GOT3 (cell line): Measurements from ENCODE around the gene MREG.
"Not testable (repeated sequence)": the region's sequence is repeated elsewhere in the genome, so short reads cannot be mapped to it uniquely, and the experiment has no call there.

Experiments used
- DNase-seq: peaks from one replicate; lab custom pipeline; 2025; ENCODE audit warnings: mixed read lengths; lab: John Stamatoyannopoulos, UW

Gene MREG

DNA sequence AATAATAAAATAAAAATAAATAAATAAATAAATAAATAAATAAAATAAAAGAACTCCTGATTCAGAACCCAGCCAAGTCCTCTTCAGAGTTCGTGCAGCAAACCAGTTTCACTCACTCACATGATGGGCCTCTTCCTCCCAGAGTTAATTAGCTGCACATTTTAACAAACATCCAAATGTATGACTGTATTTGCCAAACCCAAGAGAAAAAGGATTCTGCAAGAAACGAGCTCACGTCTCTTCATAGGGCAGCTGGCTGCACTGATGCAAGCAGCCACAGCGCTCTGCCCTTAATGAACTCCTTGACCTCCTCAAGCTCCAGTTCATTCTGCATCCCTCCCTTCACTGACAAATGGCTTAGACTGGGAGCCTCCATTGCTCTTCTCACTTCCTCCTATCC, 55.1 kb downstream of the MREG start:
- DNase-seq, result no peak

DNA sequence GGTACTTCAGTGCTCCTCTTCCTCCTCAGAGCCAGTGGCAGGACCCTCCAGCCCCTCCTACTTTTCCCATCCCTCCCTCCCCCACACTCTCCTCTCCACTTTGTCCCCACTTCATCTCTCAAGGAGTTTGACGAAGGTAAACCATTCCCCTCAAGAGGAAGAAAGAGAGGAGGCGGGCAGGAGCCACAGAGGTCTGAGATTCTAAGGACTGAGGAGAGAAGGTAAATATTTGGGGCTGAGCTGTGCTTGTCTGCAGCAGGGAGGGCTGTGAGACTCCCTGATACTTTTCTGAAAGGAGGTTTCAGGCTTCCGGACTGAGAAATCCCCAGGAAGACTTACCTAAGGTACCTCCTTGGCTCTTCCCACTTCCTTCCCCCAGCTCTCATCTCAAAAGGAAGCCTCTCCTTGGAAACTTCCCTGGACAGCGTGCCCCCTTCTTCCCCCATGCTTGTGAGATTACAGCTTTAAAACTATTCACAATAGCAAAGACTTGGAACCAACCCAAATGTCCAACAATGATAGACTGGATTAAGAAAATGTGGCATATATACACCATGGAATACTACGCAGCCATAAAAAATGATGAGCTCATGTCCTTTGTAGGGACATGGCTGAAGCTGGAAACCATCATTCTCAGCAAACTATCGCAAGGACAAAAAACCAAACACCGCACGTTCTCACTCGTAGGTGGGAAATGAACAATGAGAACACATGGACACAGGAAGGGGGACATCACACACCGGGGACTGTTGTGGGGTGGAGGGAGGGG, 55.8 kb downstream of the MREG start:
- DNase-seq, result not testable (repeated sequence)

DNA sequence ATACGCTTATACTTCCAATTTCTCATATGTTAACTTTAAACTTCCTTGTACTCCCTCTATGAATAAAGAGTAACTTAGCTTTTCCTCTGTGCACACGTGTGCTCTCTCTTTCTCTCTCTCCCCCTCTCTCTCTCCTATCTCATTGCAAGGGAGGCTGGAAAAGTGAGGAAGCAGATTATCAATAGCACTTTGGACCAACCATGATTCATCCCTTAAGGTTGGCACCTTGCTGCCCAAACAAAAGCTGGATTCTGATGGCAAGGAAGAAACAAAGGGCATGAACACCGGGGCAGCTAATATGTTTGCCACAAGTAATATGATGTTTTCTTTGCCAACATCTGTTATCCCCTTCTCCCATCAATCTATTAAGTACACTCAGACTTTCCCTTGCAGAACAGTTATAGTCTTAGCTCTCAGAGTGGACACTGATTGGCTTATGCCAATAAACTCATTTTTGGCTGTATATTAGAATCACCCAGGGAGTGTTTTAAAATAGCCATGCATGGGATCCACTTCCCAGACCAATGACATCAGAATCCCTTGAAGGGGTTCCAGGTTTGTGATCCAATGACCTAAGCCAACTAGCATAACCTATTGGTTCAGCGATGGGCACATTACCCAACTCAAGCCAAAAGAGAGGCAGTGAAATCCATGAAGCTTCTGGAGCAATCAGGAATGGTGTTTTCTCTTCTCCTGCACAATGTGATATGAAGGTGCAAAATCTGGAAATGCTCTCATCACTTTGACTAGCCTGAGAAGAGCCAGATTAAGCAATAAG, 60.3 kb downstream of the MREG start:
- DNase-seq, result no peak

DNA sequence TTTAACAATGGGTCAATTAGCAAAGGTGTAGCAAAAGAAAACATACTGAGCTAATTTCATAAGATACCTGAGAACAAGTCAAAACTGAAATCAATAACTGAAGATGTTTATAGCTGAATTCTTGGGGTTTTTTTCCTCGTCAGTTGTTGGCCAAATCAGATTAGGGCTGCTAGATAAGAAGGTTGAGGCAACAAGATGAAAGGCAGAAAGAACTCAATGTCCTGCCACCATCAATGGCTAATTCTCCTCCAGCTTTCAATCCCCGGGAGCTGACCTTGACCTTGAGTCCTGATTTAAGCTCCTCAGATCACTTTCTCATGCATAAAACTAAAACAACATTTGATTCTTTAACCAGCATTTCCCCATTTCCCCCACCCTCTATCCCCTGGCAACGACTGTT, 61.8 kb downstream of the MREG start:
- DNase-seq, result no peak

DNA sequence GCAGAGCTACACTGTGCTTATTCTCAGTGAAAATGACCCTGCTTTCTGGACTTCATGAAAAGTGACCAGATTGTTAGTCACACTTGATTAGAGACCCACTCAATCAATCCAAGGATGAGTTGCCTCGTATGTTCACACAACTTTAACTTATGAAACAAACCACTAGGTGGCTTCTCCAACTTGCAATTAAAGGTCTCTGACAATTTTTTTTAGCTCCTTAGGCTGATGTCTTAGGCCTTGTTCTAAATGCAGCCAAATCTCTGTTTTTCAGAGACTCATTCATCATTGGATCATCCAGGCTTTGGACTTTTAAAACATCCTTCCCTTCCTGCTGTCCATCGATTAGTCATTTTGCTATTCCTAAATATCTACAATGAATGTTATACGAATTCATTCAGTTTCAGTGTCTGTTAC, 63.4 kb downstream of the MREG start:
- DNase-seq, result no peak

DNA sequence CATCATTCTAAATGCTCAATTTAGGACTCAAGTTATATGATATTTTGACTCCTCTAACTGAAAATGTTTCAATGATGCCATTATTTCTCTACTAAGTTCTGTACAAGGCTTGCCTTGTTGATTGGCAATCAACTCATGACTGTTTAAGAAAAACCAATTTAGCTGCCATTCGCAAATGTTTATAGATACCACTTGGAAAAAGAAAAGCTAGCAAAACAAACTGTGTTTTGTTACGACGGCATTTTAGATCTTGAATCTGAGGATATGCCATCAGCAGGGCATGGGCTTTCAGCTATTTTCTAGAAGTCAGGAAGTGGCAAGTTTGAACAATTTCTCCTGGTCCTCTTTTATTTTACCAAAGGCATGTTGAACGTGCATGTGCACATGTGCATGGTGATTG, 65.3 kb downstream of the MREG start:
- DNase-seq, result no peak

DNA sequence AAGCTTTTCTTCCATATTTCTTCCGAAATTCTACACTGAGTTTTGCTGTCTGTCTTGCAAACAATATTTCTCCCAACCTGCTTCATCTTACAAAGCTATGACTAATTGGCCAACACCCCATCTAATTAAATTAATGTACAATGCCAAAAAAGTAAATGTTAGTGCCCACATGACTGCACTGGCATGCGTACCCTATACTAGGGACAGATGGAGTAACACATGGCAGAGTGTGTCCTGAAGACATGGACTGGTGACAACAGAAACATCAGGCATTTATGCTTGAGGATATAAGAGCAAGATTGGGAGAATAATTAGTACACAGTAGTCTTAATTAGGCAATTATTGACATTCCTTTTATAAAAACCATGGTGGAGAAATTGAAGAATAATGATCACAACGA, 66.8 kb downstream of the MREG start:
- DNase-seq, result no peak

DNA sequence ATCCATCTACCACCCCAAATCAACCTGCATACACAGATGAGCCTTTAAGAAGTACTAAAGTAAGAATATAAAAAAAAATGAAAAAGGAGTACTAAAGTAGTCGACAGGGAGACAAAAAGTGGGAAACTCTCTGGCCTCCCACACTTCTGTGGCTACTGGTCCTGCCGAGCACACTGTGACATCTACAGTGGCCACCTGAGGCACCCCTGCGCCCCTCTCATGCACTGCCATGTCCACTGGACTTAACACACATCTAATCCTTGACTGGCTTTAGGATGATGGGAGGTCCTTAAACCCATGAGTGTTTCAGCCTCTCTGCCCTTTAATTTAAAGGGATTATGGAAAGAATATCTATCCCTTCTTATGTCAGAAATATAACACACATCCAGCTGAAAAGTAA, 71.2 kb downstream of the MREG start:
- DNase-seq, result no peak

DNA sequence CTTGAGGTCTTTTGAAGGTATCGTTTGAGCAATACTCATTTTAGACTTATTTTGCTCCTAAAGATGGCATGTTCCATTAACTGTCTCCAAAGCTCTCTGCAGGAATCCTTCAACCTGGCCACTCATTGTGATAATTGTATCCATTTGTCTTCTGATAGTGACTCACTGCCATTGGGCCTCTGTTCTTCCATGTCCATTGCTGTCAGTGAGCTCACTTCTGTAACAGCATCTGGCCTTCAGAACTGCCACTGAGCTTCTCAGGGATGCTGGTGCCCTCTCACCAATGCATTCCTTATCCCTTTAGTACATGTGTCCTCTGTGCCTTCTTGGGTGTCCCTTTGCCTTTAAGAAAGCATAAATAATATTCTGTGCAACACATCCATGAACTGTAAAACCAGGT, 71.6 kb downstream of the MREG start:
- DNase-seq, result no peak

DNA sequence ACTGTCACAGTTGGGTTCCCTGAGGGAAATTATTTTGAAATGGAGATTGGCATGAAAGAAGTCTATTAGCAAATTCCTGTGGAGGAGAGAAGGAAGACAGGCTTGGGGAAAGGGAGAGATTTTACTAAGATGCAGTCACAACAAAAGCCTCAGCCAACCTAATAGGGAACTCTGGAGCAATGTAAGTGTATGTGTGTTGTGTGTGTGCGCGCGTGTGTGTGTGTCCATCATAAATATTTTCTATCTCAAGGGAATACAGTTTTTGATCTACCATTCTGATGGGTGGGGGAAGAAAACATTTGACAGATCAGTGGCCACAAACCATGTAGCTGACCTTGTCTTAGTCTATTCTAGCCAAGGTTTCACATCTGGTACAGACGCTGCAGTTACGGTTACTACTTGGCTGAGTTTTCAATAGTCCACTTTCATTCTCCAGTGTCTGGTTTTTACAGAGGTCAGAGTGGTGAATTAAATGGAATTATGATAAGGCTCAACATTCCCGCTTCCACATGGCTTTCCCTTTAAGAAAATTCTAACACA, 72.6 kb downstream of the MREG start:
- no peak for DNase-seq

DNA sequence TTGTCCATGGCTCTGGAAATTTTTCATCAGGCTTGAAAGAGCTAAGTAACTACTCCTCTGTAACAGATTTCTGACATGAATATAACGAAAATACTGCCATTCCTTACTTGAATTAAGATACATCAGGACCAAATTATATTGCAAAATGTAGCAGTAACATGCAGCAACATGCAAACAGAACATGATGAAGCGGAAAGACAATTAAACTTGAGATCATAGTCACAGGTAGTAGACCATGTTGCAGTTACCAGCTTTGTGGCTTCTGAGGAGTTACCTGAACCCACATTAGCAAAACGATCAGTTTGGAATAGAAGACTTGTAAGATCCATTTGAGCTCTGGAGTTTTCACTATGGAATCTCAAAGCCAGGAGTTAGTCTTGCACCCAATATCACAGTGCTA, 76.2 kb downstream of the MREG start:
- no peak for DNase-seq

DNA sequence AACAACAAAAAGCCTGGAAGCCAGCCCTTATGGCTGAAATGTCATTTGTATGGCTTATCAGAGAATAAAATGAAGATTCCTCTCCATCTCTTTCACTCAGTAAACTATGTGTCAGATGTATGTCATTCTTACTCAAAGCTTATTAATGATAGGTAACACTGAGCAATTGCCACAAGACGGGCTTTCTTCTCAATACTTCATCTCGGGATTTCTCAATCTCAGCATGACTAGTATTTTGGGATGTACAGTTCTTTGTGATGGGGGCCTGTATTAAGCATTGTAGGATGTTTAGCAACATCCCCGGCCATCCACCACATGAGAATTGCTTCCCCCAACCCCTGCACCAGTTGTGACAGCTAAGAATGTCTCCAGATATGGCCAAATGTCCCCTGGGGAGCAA, 80.2 kb downstream of the MREG start:
- DNase-seq, result no peak

DNA sequence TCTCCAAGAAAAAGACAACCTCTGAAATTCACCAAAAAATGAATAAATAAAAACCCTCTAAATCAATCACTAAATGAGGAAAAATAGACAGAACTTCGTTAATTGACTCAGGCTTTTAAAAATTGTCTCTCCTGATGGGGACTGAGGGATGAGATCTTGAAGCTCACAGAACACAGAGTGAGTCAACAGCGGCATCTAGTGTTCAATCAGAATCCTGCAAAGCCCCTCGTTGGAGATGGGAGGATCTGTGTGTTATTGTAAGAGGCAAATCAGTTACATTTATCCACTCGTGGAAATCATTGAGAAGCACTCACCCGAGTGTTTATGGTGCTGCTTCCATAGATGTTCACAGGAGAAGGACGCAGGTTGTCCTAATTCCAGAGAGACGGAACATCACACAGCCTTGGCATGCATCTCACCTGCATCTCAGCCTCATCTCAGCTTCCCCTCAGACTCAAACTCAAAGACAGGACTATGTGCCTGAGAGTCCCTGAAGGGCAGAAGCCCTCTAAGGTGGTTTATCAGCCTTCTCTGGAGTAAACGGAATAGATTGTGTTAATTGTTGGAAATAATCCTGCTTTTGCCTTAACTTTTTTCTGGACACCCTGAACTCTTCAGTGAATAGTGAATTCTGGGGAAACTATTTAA, 82.0 kb downstream of the MREG start:
- peak; percentile 7 for DNase-seq

DNA sequence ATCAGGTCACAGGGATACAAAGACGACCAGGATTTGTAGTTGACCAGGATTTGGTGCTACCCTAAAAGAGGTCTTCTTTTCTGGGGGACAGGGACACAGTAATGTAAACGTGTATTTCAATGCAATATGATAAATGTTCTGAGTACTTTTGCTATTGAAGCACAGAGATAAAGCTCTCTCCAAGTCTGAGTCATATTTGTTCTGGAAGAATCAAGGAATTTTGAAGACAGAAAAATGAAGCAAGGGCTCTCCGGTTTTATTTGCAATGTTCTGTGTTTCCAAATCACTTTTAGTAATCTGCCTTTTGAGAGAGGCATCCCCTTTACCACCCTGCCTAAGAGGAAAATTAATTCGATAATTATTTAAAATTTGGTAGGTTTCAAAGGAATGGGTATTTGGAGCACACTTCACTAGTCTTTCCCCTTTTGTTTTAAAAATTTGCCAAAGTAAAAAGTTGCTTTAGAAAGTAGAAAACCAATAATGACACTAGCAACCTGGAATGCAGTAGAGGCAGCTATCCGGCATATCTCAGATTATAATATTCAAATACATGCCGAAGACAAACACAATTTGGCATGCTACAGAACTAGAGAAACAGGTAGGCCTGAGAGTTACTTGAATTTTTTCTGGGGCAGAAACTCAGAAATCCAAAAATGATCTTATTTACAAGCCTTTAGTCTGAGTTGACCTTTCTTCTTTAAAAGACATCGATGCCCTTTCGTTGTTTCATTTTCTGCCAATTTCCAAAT, 82.7 kb downstream of the MREG start:
- no peak for DNase-seq

DNA sequence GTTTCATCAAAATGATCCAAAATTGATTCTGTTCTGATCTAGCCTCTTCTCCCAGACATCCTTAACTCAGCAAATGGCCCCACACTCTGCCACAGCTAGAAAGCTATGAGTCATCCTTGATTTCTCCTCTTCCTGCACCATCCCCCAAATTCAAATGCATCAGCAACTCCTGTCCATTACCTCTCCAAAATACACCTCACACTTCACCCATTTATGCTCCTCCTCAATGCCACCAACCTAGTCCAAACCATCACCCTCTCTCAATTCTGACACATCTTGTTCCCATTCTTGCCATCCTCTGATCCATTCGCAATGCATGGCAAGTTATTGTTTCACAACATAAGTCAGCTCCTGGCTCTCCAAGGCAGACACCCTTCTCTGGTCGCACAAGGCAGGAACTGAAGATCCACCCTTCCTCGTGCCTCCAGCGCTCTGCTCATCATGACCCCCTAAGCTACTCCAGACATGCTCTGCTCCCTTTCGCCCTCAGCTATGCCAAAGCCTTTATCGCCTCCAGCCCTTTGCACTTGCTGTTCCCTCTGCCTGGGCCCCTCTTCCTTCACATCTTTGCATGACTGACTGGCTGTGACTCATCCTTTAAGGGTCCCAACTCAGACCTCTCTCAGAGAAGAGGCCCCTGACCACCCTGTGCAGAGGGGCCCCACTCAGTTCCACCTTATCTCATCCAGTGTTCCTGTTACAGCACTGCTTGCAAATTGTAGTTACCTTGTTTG, 83.6 kb downstream of the MREG start:
- no peak for DNase-seq

DNA sequence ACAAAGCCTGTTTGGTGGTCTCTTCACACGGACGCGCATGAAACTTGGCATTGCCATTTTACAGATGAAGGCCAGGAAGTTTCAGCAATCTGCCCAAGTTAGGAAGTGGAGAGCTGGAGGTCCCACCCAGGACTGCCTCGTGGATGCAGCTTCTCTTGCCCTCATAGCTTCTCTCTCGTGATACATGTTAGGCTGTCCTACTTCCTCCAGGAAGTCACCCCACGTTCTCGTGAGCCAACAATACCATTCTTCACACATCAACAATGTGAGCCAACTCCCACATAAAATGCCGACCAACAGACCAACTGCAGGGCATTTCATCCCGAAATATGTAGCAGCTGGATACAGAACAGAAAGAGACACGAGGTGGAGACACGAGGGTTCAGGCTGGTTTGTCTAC, 85.3 kb downstream of the MREG start:
- no peak for DNase-seq

DNA sequence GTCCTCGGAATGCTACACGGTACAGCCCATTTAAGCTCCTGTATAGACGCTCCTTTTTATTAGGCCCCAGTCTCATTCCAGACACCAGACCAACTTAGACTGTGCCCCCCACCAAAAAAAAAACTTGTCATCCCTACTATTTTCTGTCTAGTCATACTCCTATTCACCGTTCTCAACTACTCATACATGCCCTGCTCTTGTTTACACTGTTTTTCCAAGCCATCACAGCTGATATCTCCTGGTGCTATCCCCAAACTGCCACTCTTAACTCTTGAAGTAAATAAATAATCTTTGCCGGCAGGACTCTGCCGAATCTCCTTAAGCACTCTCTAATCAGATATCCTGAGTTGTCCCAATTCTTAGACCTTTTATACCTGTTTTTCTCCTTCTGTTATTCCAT, 86.4 kb downstream of the MREG start:
- DNase-seq, result not testable (repeated sequence)

DNA sequence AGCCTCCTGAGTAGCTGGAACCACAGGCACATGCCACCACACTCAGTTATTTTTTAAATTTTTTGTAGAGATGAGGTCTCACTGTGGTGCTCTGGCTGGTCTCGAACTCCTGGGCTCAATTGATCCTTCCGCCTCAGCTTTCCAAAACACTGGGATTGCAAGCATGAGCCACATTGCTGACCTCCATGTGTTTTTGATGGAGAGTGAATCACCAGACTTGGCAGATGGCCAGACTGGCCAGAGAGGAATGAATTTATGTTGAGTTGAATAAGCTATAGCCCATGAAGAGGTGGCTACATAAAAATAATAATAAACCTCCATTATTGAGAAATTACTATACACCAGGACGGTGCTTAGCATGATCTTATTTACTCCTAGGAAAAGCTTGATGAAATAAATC, 91.5 kb downstream of the MREG start:
- no peak for DNase-seq

DNA sequence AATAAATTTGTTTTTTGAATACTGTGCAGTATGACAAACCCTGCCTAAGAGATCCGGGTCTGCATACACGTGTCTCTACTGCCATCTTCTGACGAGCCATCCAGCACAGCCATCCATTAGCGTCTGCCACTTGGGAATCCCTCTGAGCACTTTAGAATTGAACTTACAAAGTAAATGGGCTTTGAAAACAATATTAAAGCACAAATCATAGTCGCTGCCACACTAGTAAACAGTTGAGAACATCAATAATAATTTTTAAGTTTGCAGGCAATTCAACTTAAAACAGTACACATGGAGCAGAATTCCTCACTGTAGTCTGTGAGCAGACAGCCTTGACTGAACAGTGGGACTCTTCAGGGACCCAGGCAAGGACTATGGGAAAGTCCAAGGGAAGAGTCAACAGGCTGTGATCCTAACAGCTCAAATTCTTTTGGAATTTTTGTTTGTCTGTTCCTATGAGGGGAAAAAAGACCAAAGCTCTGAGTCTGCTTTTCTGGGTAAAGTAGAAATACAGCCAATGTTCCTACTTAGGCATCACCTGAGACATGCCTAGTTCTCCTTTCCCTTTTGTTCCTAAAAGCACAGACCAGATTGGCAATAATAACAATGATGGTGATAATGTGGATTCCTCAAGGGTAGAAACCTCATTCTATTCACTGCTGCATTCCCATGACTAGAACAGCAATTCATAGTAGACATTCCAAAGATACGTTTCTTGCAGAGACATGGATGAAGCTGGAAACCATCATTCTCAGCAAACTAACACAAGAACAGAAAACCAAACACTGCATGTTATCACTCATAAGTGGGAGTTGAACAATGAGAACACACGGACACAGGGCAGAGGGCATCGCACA, 92.9 kb downstream of the MREG start:
- peak; percentile 49 for DNase-seq

DNA sequence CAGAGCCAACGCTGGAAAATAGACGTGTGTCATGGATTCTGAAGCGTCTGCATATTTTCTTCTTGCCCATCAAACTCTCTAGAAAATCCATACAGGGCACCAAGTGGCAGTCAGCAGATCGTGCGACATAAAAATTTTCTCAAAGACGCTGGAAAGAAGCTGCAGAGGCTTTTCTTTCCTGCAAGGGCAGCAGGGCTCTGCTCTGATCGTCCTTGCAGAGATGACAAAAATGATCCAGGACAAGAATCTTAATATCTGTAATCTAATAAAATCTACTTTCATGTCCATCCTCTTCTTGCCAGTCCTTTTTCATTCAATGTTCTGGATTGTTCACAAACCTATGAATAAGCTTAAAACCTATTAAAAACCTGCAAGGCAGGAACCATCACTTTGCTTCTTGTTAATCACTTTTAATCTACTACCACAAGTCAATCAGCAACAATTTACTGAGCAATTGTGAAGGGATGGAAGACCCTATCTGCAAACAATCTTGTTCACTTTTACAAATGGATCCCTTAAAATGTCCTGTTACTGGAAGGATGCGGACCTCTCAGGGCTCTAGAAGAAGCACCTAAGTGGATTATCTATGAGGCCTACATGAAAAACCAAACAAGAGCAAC, 93.6 kb downstream of the MREG start:
- no peak for DNase-seq
